Measurements from ENCODE around the gene FBXL22. TPM values are rescaled to one million over a fixed set of nuclear protein-coding genes. Genes with fewer than 3 reads are reported as not detected.

Gene FBXL22
- total RNA-seq, 1 experiment from 2014 or later: 0.49 TPM

GRCh38 chr15:63556246-63556645 is 40.9 kb upstream of the FBXL22 start:
- ChIA-PET CTCF (no interaction called here), POLR2A (interaction anchor here (1.4 kb wide), 1 partner anchor 11 kb away, joined by 3 read pairs; no protein-coding TSS in a partner anchor), RAD21 (ENCODE audit: low non-redundant PET in 1 of 2, low total read pairs in 2 of 2, uncharacterized antibody in 2 of 2, unreplicated experiment in 2 of 2) (no interaction called here)
- Histone ChIP-seq H3K27ac (ENCODE audit: low read depth, low read length) (no peak overlapping the region), H3K9me3 (ENCODE audit: control insufficient read depth in 1 of 2, insufficient read depth in 1 of 2, low read depth in 1 of 2, low read length in 2 of 2) (no peaks in the 10 kb centered on the region), H3K9ac (ENCODE audit: low read length) (no peak overlapping the region), H3K36me3 (ENCODE audit: control insufficient read depth in 1 of 2, insufficient read depth in 2 of 2, low read length in 2 of 2) (peaks cover 6 to 18% of the 10 kb centered on the region in 2 experiments; a peak in 2 of 4 replicates), H3K4me1 (ENCODE audit: control insufficient read depth in 1 of 2, insufficient read depth in 2 of 2, low read length in 2 of 2) (peaks cover 0 to 4% of the 10 kb centered on the region in 2 experiments; a peak in 1 of 4 replicates), H3K4me3 (replicated peaks in 1 of 2; ENCODE audit: low read depth in 1 of 2, low read length in 2 of 2) (no peak overlapping the region), H2AFZ (ENCODE audit: low read depth, low read length, poor library complexity, severe bottlenecking) (no peak overlapping the region), H4K20me1 (ENCODE audit: insufficient read depth) (no peaks in the 10 kb centered on the region), H3K4me2 (ENCODE audit: low read length) (no peak overlapping the region), H3K79me2 (ENCODE audit: insufficient read depth, low read length) (peaks cover 16% of the 10 kb centered on the region; the same call in 1 of the 2 replicates), H3K9me2 (ENCODE audit: insufficient read depth) (no peaks in the 10 kb centered on the region), H3K27me3 (ENCODE audit: insufficient read depth, low read length) (no peaks in the 10 kb centered on the region)
- ATAC-seq (no peak), DNase-seq (ENCODE audit: low read depth, low spot score) (no peak)
- intact Hi-C loops (cut with micrococcal nuclease): no loop called here
- TF ChIP-seq EGR1 (IDR thresholded peaks at IDR 0.05; ENCODE audit: low read depth) (no peak), MAX (IDR thresholded peaks at IDR 0.05) (no peak), SP1 (IDR thresholded peaks at IDR 0.05; ENCODE audit: low read depth) (no peak), ZBTB33 (IDR thresholded peaks at IDR 0.05; ENCODE audit: extremely low read depth, insufficient replicate concordance, low read length) (no peak), RAD21 (IDR thresholded peaks at IDR 0.05; ENCODE audit: low read depth) (no peak), ZFX (IDR thresholded peaks at IDR 0.05) (no peak), POLR2AphosphoS5 (IDR thresholded peaks at IDR 0.05; ENCODE audit: low read depth, low read length) (no peak)
- BruUV-seq (replicated peaks): no TSS peak

- Histone ChIP-seq H3K4me1 (ENCODE audit: control insufficient read depth in 1 of 2, insufficient read depth in 2 of 2, low read length in 2 of 2) (peaks cover 0 to 4% of the 10 kb centered on the region in 2 experiments; a peak in 1 of 4 replicates), H3K4me3 (replicated peaks in 1 of 2; ENCODE audit: low read depth in 1 of 2, low read length in 2 of 2) (no peak overlapping the region), H3K9me3 (ENCODE audit: control insufficient read depth in 1 of 2, insufficient read depth in 1 of 2, low read depth in 1 of 2, low read length in 2 of 2) (no peaks in the 10 kb centered on the region), H3K9me2 (ENCODE audit: insufficient read depth) (no peaks in the 10 kb centered on the region), H3K27ac (ENCODE audit: low read depth, low read length) (no peak overlapping the region), H2AFZ (ENCODE audit: low read depth, low read length, poor library complexity, severe bottlenecking) (no peak overlapping the region), H3K4me2 (ENCODE audit: low read length) (no peak overlapping the region), H3K9ac (ENCODE audit: low read length) (no peak overlapping the region), H3K36me3 (ENCODE audit: control insufficient read depth in 1 of 2, insufficient read depth in 2 of 2, low read length in 2 of 2) (peaks cover 6 to 18% of the 10 kb centered on the region in 2 experiments; a peak in 2 of 4 replicates), H4K20me1 (ENCODE audit: insufficient read depth) (no peaks in the 10 kb centered on the region), H3K79me2 (ENCODE audit: insufficient read depth, low read length) (peaks cover 11% of the 10 kb centered on the region; the same call in 1 of the 2 replicates), H3K27me3 (ENCODE audit: insufficient read depth, low read length) (no peaks in the 10 kb centered on the region)
- BruUV-seq (replicated peaks): no TSS peak
- intact Hi-C loops (cut with micrococcal nuclease): no loop called here
- no peak for TF ChIP-seq MAX (IDR thresholded peaks at IDR 0.05)
- POLR2A ChIA-PET: interaction anchor here (1.4 kb wide), 1 partner anchor 11 kb away, joined by 3 read pairs; no protein-coding TSS in a partner anchor
- RAD21 ChIA-PET (ENCODE audit: low non-redundant PET in 1 of 2, low total read pairs in 2 of 2, uncharacterized antibody in 2 of 2, unreplicated experiment in 2 of 2): no interaction called here
- CTCF ChIA-PET: no interaction called here
- DNase-seq (ENCODE audit: low read depth, low spot score) (no peak), ATAC-seq (no peak)
Measured at GRCh38 chr15:63556736-63557135, 40.5 kb upstream of the FBXL22 start.

Data from HCT116 (cell line).